ENCODE data around the gene SLC29A4.
"Not testable (repeated sequence)": the region's sequence is repeated elsewhere in the genome, so short reads cannot be mapped to it uniquely, and the experiment has no call there.

The SLC29A4 gene

GRCh38 chr7:5291301-5291700 is 8.6 kb downstream of the SLC29A4 start:
- Histone ChIP-seq H3K27ac (no peak overlapping the region), H3K27me3 (peaks cover 0 to 28% of the 10 kb centered on the region in 2 donors), H3K9me3 (no peaks in the 10 kb centered on the region), H3K36me3 (no peaks in the 10 kb centered on the region), H3K4me1 (no peaks in the 10 kb centered on the region), H3K4me3 (no peak overlapping the region)
- intact Hi-C loops (cut with DNase I; ENCODE audit: low total_unique reads): no loop called here
- TF ChIP-seq CTCF (IDR thresholded peaks at IDR 0.05): no peak
- no peak for DNase-seq

- H3K4me3 ChIP-seq; H3K9me3 ChIP-seq; H3K27ac ChIP-seq; H3K4me1 ChIP-seq; intact Hi-C loops (cut with DNase I; ENCODE audit: low total_unique reads); DNase-seq; H3K36me3 ChIP-seq: not testable (repeated sequence)
- H3K27me3 ChIP-seq: peaks cover 0 to 31% of the 10 kb centered on the region in 2 donors
Measured at GRCh38 chr7:5291711-5292335, 9.1 kb downstream of the SLC29A4 start.

- no peaks in the 10 kb centered on the region for H3K9me3 ChIP-seq
- intact Hi-C loops (cut with DNase I; ENCODE audit: low total_unique reads): no loop called here
- H3K27me3 ChIP-seq: peaks cover 0 to 48% of the 10 kb centered on the region in 2 donors
- DNase-seq: no peak
- no peaks in the 10 kb centered on the region for H3K36me3 ChIP-seq
- TF ChIP-seq CTCF (IDR thresholded peaks at IDR 0.05): no peak
- no peaks in the 10 kb centered on the region for H3K4me1 ChIP-seq
- no peak overlapping the region for H3K4me3 ChIP-seq
- no peak overlapping the region for H3K27ac ChIP-seq
Measured at GRCh38 chr7:5294169-5294987, 11.6 kb downstream of the SLC29A4 start.

- DNase-seq: no peak
- H3K27ac ChIP-seq: no peak overlapping the region
- intact Hi-C loops (cut with DNase I; ENCODE audit: low total_unique reads): no loop called here
- no peaks in the 10 kb centered on the region for H3K9me3 ChIP-seq
- H3K36me3 ChIP-seq: no peaks in the 10 kb centered on the region
- no peaks in the 10 kb centered on the region for H3K4me1 ChIP-seq
- no peak overlapping the region for H3K4me3 ChIP-seq
- peaks cover 0 to 48% of the 10 kb centered on the region in 2 donors for H3K27me3 ChIP-seq
- no peak for TF ChIP-seq CTCF (IDR thresholded peaks at IDR 0.05)
Measured at GRCh38 chr7:5295039-5296014, 12.6 kb downstream of the SLC29A4 start.

GRCh38 chr7:5296015-5296610 is 13.4 kb downstream of the SLC29A4 start:
- no peak for DNase-seq
- Histone ChIP-seq H3K4me1 (no peaks in the 10 kb centered on the region), H3K4me3 (no peak overlapping the region), H3K27me3 (peaks cover 0 to 41% of the 10 kb centered on the region in 2 donors), H3K9me3 (no peaks in the 10 kb centered on the region), H3K36me3 (no peaks in the 10 kb centered on the region), H3K27ac (no peak overlapping the region)
- no peak for TF ChIP-seq CTCF (IDR thresholded peaks at IDR 0.05)
- intact Hi-C loops (cut with DNase I; ENCODE audit: low total_unique reads): no loop called here
